HG03108 (cell line): ENCODE data around the gene PRAMEF8.
"Not testable (repeated sequence)": the region's sequence is repeated elsewhere in the genome, so short reads cannot be mapped to it uniquely, and the experiment has no call there.

Source experiments
- ATAC-seq: cut with Tn5 transposase; IDR thresholded peaks from one replicate; pipeline ENCODE4 v1.9.1; 2021; ENCODE audit warnings: moderate library complexity; ENCODE audit not compliant: unreplicated experiment

The PRAMEF8 gene

GRCh38 chr1:13285037-13285436, at the start of gene PRAMEF8:
PRAMEF8 (minus strand) TSS chr1:13285137; CDS start chr1:13284091, 1,046 bp downstream.
- not testable (repeated sequence) for ATAC-seq

GRCh38 chr1:13315281-13315680, 30.3 kb upstream of the PRAMEF8 start, which contains the start of gene PRAMEF15:
PRAMEF15 (plus strand) TSS chr1:13315581; CDS start chr1:13318408, 2,827 bp downstream.
- ATAC-seq: not testable (repeated sequence)

GRCh38 chr1:13303239-13303638, 18.3 kb upstream of the PRAMEF8 start, which contains the start of gene PRAMEF33:
PRAMEF33 (plus strand) TSS chr1:13303539; CDS start chr1:13305955, 2,416 bp downstream.
- ATAC-seq: not testable (repeated sequence)

- not testable (repeated sequence) for ATAC-seq
Measured at GRCh38 chr1:13302197-13302596, 17.3 kb upstream of the PRAMEF8 start.

- ATAC-seq: not testable (repeated sequence)
Measured at GRCh38 chr1:13298699-13299098, 13.8 kb upstream of the PRAMEF8 start.

GRCh38 chr1:13297216-13297931, 12.4 kb upstream of the PRAMEF8 start:
- ATAC-seq: not testable (repeated sequence)

- ATAC-seq: not testable (repeated sequence)
Measured at GRCh38 chr1:13289030-13289429, 4.1 kb upstream of the PRAMEF8 start.

- not testable (repeated sequence) for ATAC-seq
Measured at GRCh38 chr1:13279617-13280016, 5.3 kb downstream of the PRAMEF8 start.

GRCh38 chr1:13277016-13277415, 7.9 kb downstream of the PRAMEF8 start:
- not testable (repeated sequence) for ATAC-seq

- not testable (repeated sequence) for ATAC-seq
Measured at GRCh38 chr1:13265124-13265523, 19.8 kb downstream of the PRAMEF8 start.

GRCh38 chr1:13253898-13254297, 31.0 kb downstream of the PRAMEF8 start, which contains the start of gene PRAMEF5:
PRAMEF5 (plus strand) TSS chr1:13254198; CDS start chr1:13259269, 5,071 bp downstream.
- ATAC-seq: not testable (repeated sequence)

- not testable (repeated sequence) for ATAC-seq
Measured at GRCh38 chr1:13247122-13247521, 37.8 kb downstream of the PRAMEF8 start.

- ATAC-seq: not testable (repeated sequence)
Measured at GRCh38 chr1:13246554-13246871, 38.4 kb downstream of the PRAMEF8 start.

- not testable (repeated sequence) for ATAC-seq
Measured at GRCh38 chr1:13245841-13246553, 38.9 kb downstream of the PRAMEF8 start.

- not testable (repeated sequence) for ATAC-seq
Measured at GRCh38 chr1:13243536-13244263, 41.2 kb downstream of the PRAMEF8 start.

GRCh38 chr1:13239633-13240032, 45.3 kb downstream of the PRAMEF8 start:
- ATAC-seq: not testable (repeated sequence)

- ATAC-seq: not testable (repeated sequence)
Measured at GRCh38 chr1:13237572-13237971, 47.4 kb downstream of the PRAMEF8 start.

- not testable (repeated sequence) for ATAC-seq
Measured at GRCh38 chr1:13234057-13234456, 50.9 kb downstream of the PRAMEF8 start.

GRCh38 chr1:13232056-13232455, 52.9 kb downstream of the PRAMEF8 start:
- ATAC-seq: not testable (repeated sequence)
